Smooth muscle cell of the brain vasculature (primary cell): ENCODE data around the gene CYB561D1.
A peak's percentile ranks its signal among the peaks of the same experiment; 100 is the strongest.

Experiments used
- DNase-seq: peaks from one replicate; pipeline ENCODE4 v3.0.0-alpha.2; 2012; ENCODE audit warnings: low read depth, low spot score

Gene CYB561D1

GRCh38 chr1:109481646-109482045 is 12.2 kb upstream of the CYB561D1 start:
- DNase-seq: no peak

- no peak for DNase-seq
Measured at GRCh38 chr1:109482242-109482641, 11.7 kb upstream of the CYB561D1 start.

- no peak for DNase-seq
Measured at GRCh38 chr1:109482791-109483671, 10.9 kb upstream of the CYB561D1 start.

- peak; percentile 87 for DNase-seq
Measured at GRCh38 chr1:109483672-109484518, 10.0 kb upstream of the CYB561D1 start, which contains the start of gene ATXN7L2. Gene ATXN7L2 (plus strand): TSS chr1:109483905. CDS start chr1:109483954, 49 bp downstream.

- no peak for DNase-seq
Measured at GRCh38 chr1:109484519-109484975, 9.3 kb upstream of the CYB561D1 start.

GRCh38 chr1:109485001-109485400 is 8.9 kb upstream of the CYB561D1 start:
- DNase-seq: no peak

- no peak for DNase-seq
Measured at GRCh38 chr1:109487261-109487660, 6.6 kb upstream of the CYB561D1 start.

- no peak for DNase-seq
Measured at GRCh38 chr1:109488201-109488600, 5.7 kb upstream of the CYB561D1 start.

- no peak for DNase-seq
Measured at GRCh38 chr1:109488696-109489095, 5.2 kb upstream of the CYB561D1 start.

GRCh38 chr1:109490029-109490933 is 3.6 kb upstream of the CYB561D1 start:
- peak; percentile 39 for DNase-seq

- no peak for DNase-seq
Measured at GRCh38 chr1:109490934-109491302, 3.0 kb upstream of the CYB561D1 start.

GRCh38 chr1:109491372-109491771 is 2.5 kb upstream of the CYB561D1 start:
- DNase-seq: no peak

- DNase-seq: no peak
Measured at GRCh38 chr1:109492779-109493178, 1.1 kb upstream of the CYB561D1 start.

- no peak for DNase-seq
Measured at GRCh38 chr1:109493227-109493626, 667 bp upstream of the CYB561D1 start.

GRCh38 chr1:109495738-109496137 is 1.8 kb downstream of the CYB561D1 start:
- DNase-seq: no peak

- no peak for DNase-seq
Measured at GRCh38 chr1:109497449-109498160, 3.7 kb downstream of the CYB561D1 start.

- no peak for DNase-seq
Measured at GRCh38 chr1:109498161-109498801, 4.4 kb downstream of the CYB561D1 start.

- no peak for DNase-seq
Measured at GRCh38 chr1:109499081-109499480, 5.2 kb downstream of the CYB561D1 start.

- DNase-seq: no peak
Measured at GRCh38 chr1:109499661-109500536, 6.0 kb downstream of the CYB561D1 start.
